HG03342 (cell line): ENCODE results near the gene SRPRA.
"Not testable (repeated sequence)": the region's sequence is repeated elsewhere in the genome, so short reads cannot be mapped to it uniquely, and the experiment has no call there.

ENCODE experiments used
- ATAC-seq: cut with Tn5 transposase; IDR thresholded peaks from one replicate; pipeline ENCODE4 v1.9.1; 2021; ENCODE audit warnings: mild to moderate bottlenecking, moderate library complexity; ENCODE audit not compliant: unreplicated experiment

The SRPRA gene

GRCh38 chr11:126268708-126269579, at the start of gene SRPRA, which contains the start of gene FOXRED1:
SRPRA (minus strand) TSS chr11:126268895; CDS start chr11:126268804, 91 bp downstream.
FOXRED1 (plus strand) TSS chr11:126269154; CDS start chr11:126269207, 53 bp downstream.
- peak; percentile 99 for ATAC-seq

- peak; percentile 37 for ATAC-seq
Observed at GRCh38 chr11:126317756-126318573, 49.3 kb upstream of the SRPRA start.

DNA sequence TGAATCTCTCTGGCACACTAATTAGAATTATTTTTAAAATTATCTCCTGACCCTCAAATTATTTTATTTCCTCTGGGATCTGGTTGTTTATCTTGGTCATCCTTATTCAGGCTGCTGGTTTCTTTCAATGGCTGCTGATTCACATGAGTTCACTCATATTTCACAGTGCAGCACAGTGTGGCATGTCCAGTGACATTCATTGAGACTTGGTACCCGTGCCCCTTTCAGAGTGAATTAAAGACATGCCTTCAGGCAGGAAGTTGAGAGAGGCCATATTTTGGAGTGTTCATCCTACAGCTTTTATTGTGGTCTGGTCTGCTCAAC, 48.7 kb upstream of the SRPRA start:
- no peak for ATAC-seq

DNA sequence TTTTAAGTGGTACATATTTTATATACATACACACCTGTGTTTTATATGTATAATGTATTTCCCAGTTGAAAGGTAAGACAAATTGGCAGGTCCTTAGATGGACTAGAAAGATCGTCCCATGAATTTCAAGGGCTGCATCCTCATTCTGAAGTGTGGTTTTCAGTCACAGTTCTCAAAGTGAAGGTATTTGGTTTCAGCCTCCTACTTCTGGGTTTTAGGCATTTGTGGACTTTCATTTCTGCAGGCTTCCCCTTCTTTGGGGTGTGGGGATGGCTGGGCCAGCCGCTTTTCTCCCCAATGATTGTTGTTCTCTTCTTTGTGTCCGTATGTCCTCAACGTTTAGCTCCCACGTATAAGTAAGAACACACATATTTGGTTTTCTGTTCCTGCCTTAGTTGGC, 45.1 kb upstream of the SRPRA start:
- no peak for ATAC-seq

DNA sequence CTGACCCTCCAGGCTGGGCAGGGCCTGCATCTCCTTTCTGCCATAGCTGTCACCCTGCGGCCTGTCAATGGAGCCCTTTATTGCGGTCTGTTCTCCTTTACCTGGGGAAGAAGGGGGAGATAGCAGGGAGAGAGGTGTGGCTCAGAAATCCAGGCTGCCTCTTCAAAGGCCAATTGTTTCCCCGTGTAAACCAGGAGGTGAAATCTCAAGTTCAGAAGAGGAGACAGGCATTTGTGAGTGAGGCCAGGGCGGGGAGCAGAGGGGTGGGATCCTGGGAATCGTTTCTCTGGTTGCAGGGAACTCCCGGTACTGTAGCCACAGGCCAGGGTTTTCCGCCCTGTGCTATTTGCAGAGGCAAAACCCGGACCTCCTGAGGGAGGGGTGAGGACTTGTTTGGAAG, 44.3 kb upstream of the SRPRA start:
- ATAC-seq, result no peak

DNA sequence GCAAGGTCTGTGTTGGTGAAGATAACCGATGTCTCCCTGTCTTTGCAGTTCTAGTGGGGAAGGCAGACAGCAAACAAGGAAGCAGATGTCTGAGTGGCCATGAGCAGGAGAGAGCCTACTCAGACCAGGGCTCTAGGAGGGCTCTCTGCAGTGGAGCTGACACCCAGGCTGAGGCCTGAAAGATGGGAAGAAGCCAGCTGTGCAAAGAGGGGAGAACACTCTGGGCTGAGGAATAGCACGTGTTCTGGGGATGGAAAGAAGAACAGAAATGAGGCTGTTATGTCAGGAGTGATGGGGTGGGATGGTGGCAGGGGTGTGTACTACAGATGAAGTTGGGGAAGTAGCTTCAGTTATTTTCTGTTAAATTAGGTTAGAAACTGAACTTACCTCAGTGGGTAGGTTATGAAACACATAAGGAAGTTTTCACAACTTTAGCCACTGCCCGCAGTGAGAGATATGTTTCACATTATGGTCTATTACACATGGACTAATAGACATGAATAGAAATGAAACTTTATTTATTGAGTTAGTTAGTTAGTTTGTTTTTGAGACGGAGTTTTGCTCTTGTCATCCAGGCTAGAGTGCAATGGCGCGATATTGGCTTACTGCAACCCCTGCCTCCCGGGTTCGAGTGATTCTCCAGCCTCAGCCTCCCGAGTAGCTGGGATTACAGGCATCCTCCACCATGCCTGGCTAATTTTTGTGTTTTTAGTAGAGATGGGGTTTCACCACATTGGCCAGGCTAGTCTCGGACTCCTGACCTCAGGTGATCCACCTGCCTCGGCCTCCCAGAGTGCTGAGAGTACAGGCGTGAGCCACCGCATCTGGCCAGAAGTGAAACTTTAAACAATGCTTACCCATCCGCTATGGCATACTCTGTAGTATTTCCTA, 43.0 kb upstream of the SRPRA start:
- peak; percentile 73 for ATAC-seq

DNA sequence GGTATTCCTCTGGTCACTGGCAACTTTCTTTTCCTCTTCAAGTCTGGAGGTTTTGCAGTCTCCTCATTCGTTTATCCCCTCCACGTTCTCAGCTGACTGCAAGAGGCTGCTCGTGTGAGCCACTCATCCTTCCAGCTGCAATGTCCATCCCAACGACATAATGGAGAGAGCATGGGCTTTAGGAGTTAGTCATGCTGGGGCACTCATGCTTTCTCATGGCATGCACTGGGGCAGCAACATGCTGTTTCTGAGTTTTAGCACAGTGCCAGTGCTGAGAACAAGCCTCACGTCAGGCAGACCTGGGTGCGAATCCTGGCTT, 42.3 kb upstream of the SRPRA start:
- no peak for ATAC-seq

GRCh38 chr11:126310200-126310991, 41.7 kb upstream of the SRPRA start:
- peak; percentile 42 for ATAC-seq

DNA sequence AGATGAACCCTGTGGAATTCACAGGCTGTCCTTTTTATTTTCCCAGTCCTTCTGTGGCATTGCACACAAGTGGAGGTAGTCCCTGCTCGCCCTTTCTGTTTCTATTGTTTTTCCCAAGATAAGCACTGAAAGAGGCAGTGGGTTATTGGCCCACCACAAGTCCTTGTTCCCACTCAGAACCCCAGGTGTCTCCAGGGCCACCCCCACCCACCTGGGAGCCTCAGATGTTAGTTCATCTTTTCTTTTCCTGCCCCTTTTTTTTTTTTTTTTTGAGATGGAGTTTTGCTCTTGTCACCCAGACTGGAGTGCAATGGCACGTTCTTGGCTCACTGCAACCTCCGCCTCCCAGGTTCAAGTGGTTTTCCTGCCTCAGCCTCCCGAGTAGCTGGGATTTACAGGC, 40.1 kb upstream of the SRPRA start:
- not testable (repeated sequence) for ATAC-seq

DNA sequence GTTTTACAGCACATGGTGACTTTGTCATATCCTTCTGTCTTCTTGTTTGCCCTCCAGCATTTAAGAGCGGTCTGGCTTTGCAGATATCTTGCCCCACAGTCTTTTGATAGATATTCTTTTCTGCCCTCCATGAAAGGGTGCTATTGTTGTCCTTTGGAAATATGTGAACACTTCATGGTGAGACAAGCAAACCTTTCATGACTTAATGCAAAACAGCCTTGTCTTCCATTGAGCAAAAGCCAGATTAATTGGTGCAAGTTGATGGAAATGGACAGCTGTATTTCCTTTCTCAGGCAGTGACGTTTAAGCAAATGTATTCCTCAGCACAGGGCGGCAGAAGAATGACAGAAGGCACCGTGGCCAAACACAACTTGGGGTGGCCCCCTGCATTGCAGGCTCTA, 39.6 kb upstream of the SRPRA start:
- no peak for ATAC-seq

- no peak for ATAC-seq
Observed at GRCh38 chr11:126307706-126308105, 39.0 kb upstream of the SRPRA start.

DNA sequence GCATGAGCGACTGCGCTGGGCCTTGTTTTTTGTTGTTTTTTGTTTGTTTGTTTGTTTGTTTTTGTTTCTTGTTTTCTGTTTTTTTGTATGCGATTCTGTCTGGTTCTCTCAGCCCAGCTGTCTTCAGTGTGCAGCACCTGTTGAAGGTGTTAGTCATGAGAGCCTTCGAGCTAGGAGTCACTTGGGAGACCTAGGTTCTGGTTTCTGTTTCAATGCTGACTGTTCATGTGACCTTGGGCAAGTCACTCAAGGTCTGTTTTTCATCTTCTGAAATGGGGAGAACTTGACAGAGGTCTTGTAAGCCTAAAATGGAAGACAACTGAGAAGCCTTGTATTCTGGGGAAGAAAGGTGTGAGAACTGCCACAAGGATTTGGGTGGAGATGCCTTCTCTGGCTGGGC, 37.0 kb upstream of the SRPRA start:
- peak; percentile 58 for ATAC-seq

DNA sequence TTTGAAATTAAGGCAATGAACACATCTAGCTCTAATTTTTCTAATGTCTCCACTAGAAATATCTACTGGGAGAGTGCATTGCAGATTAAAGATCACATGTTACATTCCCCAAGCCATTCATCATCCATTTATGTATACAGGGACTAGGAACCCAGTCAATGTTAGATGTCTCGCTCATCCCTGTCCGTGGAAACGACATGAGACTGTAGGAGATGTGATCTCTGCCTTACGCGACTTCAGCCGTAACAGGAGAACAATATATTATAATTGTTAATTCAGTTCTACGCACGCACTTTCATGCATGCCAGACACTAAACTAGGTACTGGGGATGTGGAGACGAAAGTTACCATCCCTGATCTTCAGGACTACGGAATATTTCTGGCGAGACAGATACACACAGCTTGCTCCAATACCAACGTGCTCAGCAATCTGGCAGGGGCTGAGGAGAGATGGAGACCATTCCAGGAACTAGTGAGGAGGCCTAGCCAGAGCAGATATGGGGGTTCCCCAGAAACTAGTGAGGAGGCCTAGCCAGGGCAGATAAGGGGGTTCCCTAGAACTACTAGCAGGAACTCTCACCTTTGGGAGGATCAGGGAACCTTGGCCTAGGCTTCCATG, 35.9 kb upstream of the SRPRA start:
- ATAC-seq, result peak; percentile 35

- ATAC-seq, result peak; percentile 90
Observed at GRCh38 chr11:126303623-126304456, 35.1 kb upstream of the SRPRA start, which contains the start of gene DCPS. DCPS (plus strand) TSS chr11:126304060; CDS start chr11:126304081, 21 bp downstream.

DNA sequence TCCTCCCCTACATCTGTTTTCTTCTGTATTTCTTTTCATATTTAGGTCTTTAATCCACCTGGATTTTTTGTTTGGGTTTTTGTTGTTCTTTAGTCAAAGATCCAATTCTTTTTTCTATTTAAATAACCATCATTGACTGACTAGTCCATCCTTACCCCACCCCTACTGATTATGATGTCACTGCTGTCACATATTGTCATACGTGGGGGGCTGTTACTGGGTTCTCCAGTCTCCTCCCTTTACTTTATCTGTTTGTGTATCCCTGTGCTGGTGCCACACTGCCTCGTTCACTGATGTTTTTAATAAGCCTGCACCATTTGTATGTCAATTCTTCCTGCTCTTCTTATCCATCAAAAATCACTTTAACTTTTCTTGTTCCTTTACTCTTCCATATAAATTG, 28.3 kb upstream of the SRPRA start:
- no peak for ATAC-seq

- no peak for ATAC-seq
Observed at GRCh38 chr11:126293726-126294125, 25.0 kb upstream of the SRPRA start.

DNA sequence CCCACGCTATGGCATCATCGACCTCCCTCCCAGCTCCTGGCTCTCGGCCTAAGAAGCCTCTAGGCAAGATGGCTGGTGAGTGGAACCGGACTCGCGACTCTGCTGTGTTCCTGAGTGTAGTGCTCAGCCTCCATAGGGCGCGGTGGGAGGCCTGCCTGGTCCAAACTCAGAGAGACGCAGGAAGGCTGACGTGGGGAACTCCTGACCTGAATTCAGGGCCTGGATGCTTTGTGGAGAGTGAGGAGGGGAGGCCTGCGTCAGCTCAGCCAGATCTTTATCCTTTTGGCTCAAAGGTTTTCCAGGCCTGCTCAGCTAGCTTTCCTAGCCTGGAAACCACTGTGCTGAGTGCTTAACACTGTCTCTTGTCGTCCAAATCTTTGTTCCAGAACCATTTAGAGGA, 22.2 kb upstream of the SRPRA start:
- ATAC-seq, result no peak

- ATAC-seq, result no peak
Observed at GRCh38 chr11:126288237-126288636, 19.5 kb upstream of the SRPRA start.

- ATAC-seq, result peak; percentile 40
Observed at GRCh38 chr11:126284829-126285228, 16.1 kb upstream of the SRPRA start.
